Endothelial cell of umbilical vein (primary cell): ENCODE measurements around the gene CDC25C. TPM values are rescaled to one million over a fixed set of nuclear protein-coding genes. Genes with fewer than 3 reads are reported as not detected.
A peak's percentile ranks its signal among the peaks of the same experiment; 100 is the strongest.

Experiments used
- BruUV-seq: library from RNA; stranded (reverse); fragments of 400-500 nt; replicated peaks from 2 replicates; lab custom pipeline; 2021; lab: Mats Ljungman, UMichigan
- CTCF ChIA-PET: fragments of 300-600, 350-600 bp; sonication (Branson Sonifier 250); formaldehyde crosslinking; loops from one replicate; lab custom pipeline; 2021; ENCODE audit warnings: antibody characterized with exemption, inconsistent platforms; lab: Charles Lee
- POLR2A ChIA-PET: fragments of 300-600, 350-600 bp; sonication (Branson Sonifier 250); formaldehyde crosslinking; loops from one replicate; lab custom pipeline; 2021; ENCODE audit warnings: antibody characterized with exemption, inconsistent platforms; lab: Charles Lee
- DNase-seq: peaks from one replicate; pipeline ENCODE4 v3.0.0-alpha.2; 2011; ENCODE audit warnings: low read depth, low spot score
- FAIRE-seq: peaks from 2 replicates; lab custom pipeline; 2011; peaks lifted over from hg19 to GRCh38; lab: Jason Lieb, UNC
- H2AFZ ChIP-seq: 2 replicates; pipeline ENCODE4 v1.6.0; 2012; ENCODE audit warnings: low read depth, low read length, control low read depth, inconsistent platforms
- H3K27ac ChIP-seq: 2 replicates; pipeline ENCODE4 v1.5.1; 2011; ENCODE audit warnings: low read depth, mild to moderate bottlenecking, control low read depth, low read length, moderate library complexity; ENCODE audit not compliant: insufficient read depth
- H3K27me3 ChIP-seq, 2 experiments: 2 replicates each; pipeline versions ENCODE4 v1.6.0 to v1.6.1; 2011; ENCODE audit warnings: low read length in 2 of 2, mixed read lengths in 1 of 2; ENCODE audit not compliant: control insufficient read depth in 2 of 2, insufficient read depth in 2 of 2
- H3K36me3 ChIP-seq, 2 experiments: 2 replicates in 1 of 2; 3 replicates in 1 of 2; pipeline ENCODE4 v1.5.1; 2011; ENCODE audit warnings: low read length in 2 of 2, mild to moderate bottlenecking in 1 of 2, moderate library complexity in 1 of 2; ENCODE audit not compliant: control insufficient read depth in 2 of 2, insufficient read depth in 2 of 2; ENCODE audit errors: extremely low read depth in 1 of 2
- H3K4me1 ChIP-seq: 3 replicates; pipeline ENCODE4 v1.5.1; 2011; ENCODE audit warnings: mild to moderate bottlenecking, low read length; ENCODE audit not compliant: control insufficient read depth, insufficient read depth; ENCODE audit errors: extremely low read depth
- H3K4me2 ChIP-seq: 2 replicates; pipeline ENCODE4 v1.6.1; 2011; ENCODE audit warnings: low read length, control low read depth, mixed read lengths; ENCODE audit not compliant: insufficient read depth
- H3K4me3 ChIP-seq, 3 experiments: fragments of 200-600 bp in 1 of 3; sonication (generic), shearing (Covaris generic) in 1 of 3; replicated peaks in 1 of 3; 2 replicates each; pipeline ENCODE4 v1.5.1; 2011 to 2016; ENCODE audit warnings: control low read depth in 3 of 3, low read length in 3 of 3, mild to moderate bottlenecking in 2 of 3, inconsistent platforms in 1 of 3, low read depth in 1 of 3, moderate library complexity in 1 of 3; ENCODE audit not compliant: insufficient read depth in 1 of 3
- H3K79me2 ChIP-seq: 2 replicates; pipeline ENCODE4 v1.6.0; 2012; ENCODE audit warnings: low read length, inconsistent platforms; ENCODE audit not compliant: control insufficient read depth, insufficient read depth
- H3K9ac ChIP-seq: replicated peaks from 2 replicates; pipeline ENCODE3; 2011; ENCODE audit warnings: low read length, control low read depth; ENCODE audit not compliant: insufficient read depth; ENCODE audit errors: extremely low read depth
- H3K9me1 ChIP-seq: replicated peaks from 3 replicates; pipeline ENCODE4 v1.6.0; 2011; ENCODE audit warnings: mild to moderate bottlenecking, low read length; ENCODE audit not compliant: control insufficient read depth, insufficient read depth; ENCODE audit errors: extremely low read depth
- H3K9me3 ChIP-seq: replicated peaks from 2 replicates; pipeline ENCODE4 v1.5.1; 2012; ENCODE audit warnings: low read length, inconsistent platforms; ENCODE audit not compliant: control insufficient read depth, insufficient read depth
- H4K20me1 ChIP-seq: replicated peaks from 2 replicates; pipeline ENCODE3; 2011; ENCODE audit warnings: mild to moderate bottlenecking, low read length; ENCODE audit not compliant: control insufficient read depth, insufficient read depth; ENCODE audit errors: extremely low read depth
- JUN ChIP-seq: IDR thresholded peaks from 2 replicates; pipeline ENCODE4 v1.6.1; 2011; ENCODE audit warnings: borderline replicate concordance, low read depth; ENCODE audit not compliant: insufficient read length, insufficient read depth
- POLR2A ChIP-seq: IDR thresholded peaks from 2 replicates; pipeline ENCODE4 v1.6.1; 2012; ENCODE audit warnings: low read depth, mild to moderate bottlenecking, control low read depth, low read length
- POLR2AphosphoS5 ChIP-seq: IDR thresholded peaks from 2 replicates; pipeline ENCODE4 v1.6.1; 2012; ENCODE audit warnings: low read depth, mild to moderate bottlenecking, control low read depth, low read length, moderate library complexity; ENCODE audit not compliant: insufficient read depth
- dilution Hi-C: fragments of 300-500 bp; cut with MboI; formaldehyde crosslinking; loops from one replicate; pipeline ENCODE4 v1.15.0; 2019; ENCODE audit warnings: low sequenced_read_pairs; ENCODE audit not compliant: extremely low pct_ligation_motif_present
- intact Hi-C: fragments of 100-400 bp; cut with micrococcal nuclease; formaldehyde crosslinking; loops from one replicate; pipeline ENCODE4 v1.10.0; 2022
- polyA plus RNA-seq, 4 experiments: library from polyadenylated mRNA; depleted of rRNA in 3 of 4; stranded (reverse) in 3 of 4; unstranded in 1 of 4; fragments of >200 nt; gene quantifications; 2 replicates each; pipeline versions ENCODE4 v1.2.1 to v1.2.3, GENCODE V29; 2011 to 2012; ENCODE audit warnings: missing spikeins in 1 of 4
- total RNA-seq: library from RNA; stranded (reverse); gene quantifications from 2 replicates; pipeline ENCODE4 v1.2.3, GENCODE V29; 2021
- TF ChIP-seq, protein P1 (sequence below), 2 donors: IDR thresholded peaks; 1 replicate in 1 of 2; 2 replicates in 1 of 2; pipeline ENCODE4 v1.5.1; 2011; ENCODE audit warnings: low read length in 2 of 2, mild to moderate bottlenecking in 2 of 2, moderate library complexity in 2 of 2, control low read depth in 1 of 2, inconsistent platforms in 1 of 2, low read depth in 1 of 2; ENCODE audit not compliant: insufficient read depth in 1 of 2; ENCODE audit errors: extremely low read depth in 1 of 2

CDC25C gene
- total and polyA plus RNA-seq, 2 donors (not counting 3 experiments of a cell fraction or from before 2014, with no cell fraction given), result 8.1 to 13.6 TPM

DNA sequence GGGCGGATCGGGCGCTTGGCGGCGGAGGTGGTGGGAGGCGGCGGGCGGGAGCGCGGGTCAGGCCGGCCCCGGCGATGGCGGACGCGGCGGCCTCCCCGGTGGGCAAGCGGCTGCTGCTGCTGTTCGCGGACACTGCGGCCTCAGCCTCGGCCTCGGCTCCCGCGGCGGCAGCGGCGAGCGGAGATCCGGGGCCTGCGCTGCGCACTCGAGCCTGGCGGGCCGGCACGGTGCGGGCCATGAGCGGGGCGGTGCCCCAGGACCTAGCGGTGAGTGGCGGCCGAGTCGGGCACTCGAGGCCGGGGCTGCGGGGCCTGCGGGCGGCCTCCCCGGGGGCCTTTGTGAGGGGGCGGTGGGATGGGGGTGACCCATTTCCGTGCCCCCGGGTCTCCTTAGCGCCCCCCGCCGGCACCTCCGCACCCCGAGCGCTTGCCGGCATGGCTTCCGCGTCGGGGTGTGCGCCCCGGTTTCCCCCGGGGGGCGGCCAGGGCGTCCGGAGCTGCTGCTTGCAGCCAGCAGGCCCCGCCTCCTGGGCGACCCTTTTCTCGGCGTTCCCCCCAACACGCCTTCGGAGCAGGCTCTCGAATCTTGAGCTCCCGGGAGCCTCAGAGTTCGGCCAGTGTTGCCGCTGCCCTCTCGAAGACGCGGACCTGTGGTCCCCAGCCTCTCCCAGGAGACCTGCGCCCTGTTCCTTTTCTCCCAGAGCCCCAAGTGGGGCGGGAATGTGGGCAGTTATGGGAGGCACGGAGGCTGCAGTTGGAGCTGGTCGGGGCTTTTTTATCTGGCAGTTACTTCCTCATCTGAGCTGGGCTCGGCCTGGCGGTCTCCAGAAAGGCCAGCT lies 21.3 kb upstream of the CDC25C start:
- Histone ChIP-seq H3K4me1 (peaks cover 14% of the 10 kb centered on the region), H2AFZ (peak overlapping the region; percentile 87), H3K4me2 (peak overlapping the region; percentile 93), H4K20me1 (no peaks in the 10 kb centered on the region), H3K79me2 (peaks cover 47% of the 10 kb centered on the region), H3K9me1 (no peaks in the 10 kb centered on the region), H3K36me3 (peaks cover 0 to 11% of the 10 kb centered on the region in 2 experiments), H3K27ac (peak overlapping the region; percentile 65), H3K27me3 (no peaks in the 10 kb centered on the region), H3K4me3 (peak overlapping the region; percentile 58 to 95 (median 78)), H3K9me3 (no peaks in the 10 kb centered on the region), H3K9ac (peak overlapping the region; percentile 87)
- peak; percentile 75 for DNase-seq
- ChIA-PET POLR2A (interaction anchor here (0.5 to 4.4 kb wide), 6 partner anchors 14 to 714 kb away, joined by 3 to 58 read pairs (median 4); partner anchors contain the start of genes CDC25C and FAM53C), CTCF (interaction anchor here (0.6 to 5.7 kb wide), 33 partner anchors 9 to 493 kb away, joined by 3 to 71 read pairs (median 4); partner anchors contain the start of genes CDC23, CDC25C, ETF1 and FAM53C)
- intact Hi-C loops (loop anchor here (1.0 to 5.0 kb wide), 5 partner anchors 15 to 679 kb away; partner anchors contain the start of gene FAM53C), dilution Hi-C loops (no loop called here)
- BruUV-seq, result no TSS peak
- peak; percentile 86 for FAIRE-seq
- no peak for TF ChIP-seq JUN
- TF ChIP-seq, protein P1, sequence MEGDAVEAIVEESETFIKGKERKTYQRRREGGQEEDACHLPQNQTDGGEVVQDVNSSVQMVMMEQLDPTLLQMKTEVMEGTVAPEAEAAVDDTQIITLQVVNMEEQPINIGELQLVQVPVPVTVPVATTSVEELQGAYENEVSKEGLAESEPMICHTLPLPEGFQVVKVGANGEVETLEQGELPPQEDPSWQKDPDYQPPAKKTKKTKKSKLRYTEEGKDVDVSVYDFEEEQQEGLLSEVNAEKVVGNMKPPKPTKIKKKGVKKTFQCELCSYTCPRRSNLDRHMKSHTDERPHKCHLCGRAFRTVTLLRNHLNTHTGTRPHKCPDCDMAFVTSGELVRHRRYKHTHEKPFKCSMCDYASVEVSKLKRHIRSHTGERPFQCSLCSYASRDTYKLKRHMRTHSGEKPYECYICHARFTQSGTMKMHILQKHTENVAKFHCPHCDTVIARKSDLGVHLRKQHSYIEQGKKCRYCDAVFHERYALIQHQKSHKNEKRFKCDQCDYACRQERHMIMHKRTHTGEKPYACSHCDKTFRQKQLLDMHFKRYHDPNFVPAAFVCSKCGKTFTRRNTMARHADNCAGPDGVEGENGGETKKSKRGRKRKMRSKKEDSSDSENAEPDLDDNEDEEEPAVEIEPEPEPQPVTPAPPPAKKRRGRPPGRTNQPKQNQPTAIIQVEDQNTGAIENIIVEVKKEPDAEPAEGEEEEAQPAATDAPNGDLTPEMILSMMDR (IDR thresholded peaks at IDR 0.05; ENCODE audit: extremely low read depth in 1 of 2, insufficient read depth in 1 of 2, low read depth in 1 of 2, low read length in 2 of 2), result peak; percentile 9 to 15
- peak; percentile 46 for TF ChIP-seq POLR2A
- peak; percentile 61 for TF ChIP-seq POLR2AphosphoS5
